HG02938 (cell line): Measurements from ENCODE around the gene ABHD12B.
"Not testable (repeated sequence)": the region's sequence is repeated elsewhere in the genome, so short reads cannot be mapped to it uniquely, and the experiment has no call there.

Experiments
- ATAC-seq: cut with Tn5 transposase; IDR thresholded peaks from one replicate; pipeline ENCODE4 v1.9.1; 2021; ENCODE audit warnings: mild to moderate bottlenecking, moderate library complexity; ENCODE audit not compliant: unreplicated experiment

ABHD12B gene

GRCh38 chr14:50932592-50933495 is 61.0 kb downstream of the ABHD12B start:
- no peak for ATAC-seq

- ATAC-seq = no peak
Measured at GRCh38 chr14:50935126-50936015, 63.5 kb downstream of the ABHD12B start.

GRCh38 chr14:50936016-50936340 is 64.1 kb downstream of the ABHD12B start:
- ATAC-seq = no peak

GRCh38 chr14:50936882-50937281 is 65.0 kb downstream of the ABHD12B start:
- ATAC-seq = no peak

GRCh38 chr14:50937325-50937724 is 65.5 kb downstream of the ABHD12B start:
- ATAC-seq = no peak

GRCh38 chr14:50937800-50938199 is 65.9 kb downstream of the ABHD12B start:
- ATAC-seq = no peak

GRCh38 chr14:50941151-50941550 is 69.3 kb downstream of the ABHD12B start:
- ATAC-seq = no peak

GRCh38 chr14:50941638-50942037 is 69.8 kb downstream of the ABHD12B start:
- not testable (repeated sequence) for ATAC-seq

- no peak for ATAC-seq
Measured at GRCh38 chr14:50943261-50943942, 71.5 kb downstream of the ABHD12B start.

- ATAC-seq = no peak
Measured at GRCh38 chr14:50943943-50944646, 72.2 kb downstream of the ABHD12B start, which contains the start of gene PYGL. Gene PYGL (minus strand): TSS chr14:50944483. CDS start chr14:50944403, 80 bp downstream.

- ATAC-seq = no peak
Measured at GRCh38 chr14:50944647-50945413, 73.0 kb downstream of the ABHD12B start.

- ATAC-seq = no peak
Measured at GRCh38 chr14:50946234-50946935, 74.5 kb downstream of the ABHD12B start.

- no peak for ATAC-seq
Measured at GRCh38 chr14:50947446-50947845, 75.6 kb downstream of the ABHD12B start.

- no peak for ATAC-seq
Measured at GRCh38 chr14:50948205-50948604, 76.4 kb downstream of the ABHD12B start.

GRCh38 chr14:50951032-50951431 is 79.2 kb downstream of the ABHD12B start:
- no peak for ATAC-seq

GRCh38 chr14:50953502-50953901 is 81.6 kb downstream of the ABHD12B start:
- no peak for ATAC-seq
